ENCODE data around the gene USP53. TPM values are rescaled to one million over a fixed set of nuclear protein-coding genes. Genes with fewer than 3 reads are reported as not detected.
A peak's percentile ranks its signal among the peaks of the same experiment; 100 is the strongest.

USP53 gene
- total and polyA plus RNA-seq, 9 of the 15 experiments (the other 6 are each of a cell fraction or from before 2014, with no cell fraction given) = 2.9 to 9.6 (median 8.3) TPM

- TF ChIP-seq ZMIZ1 (IDR thresholded peaks at IDR 0.05; ENCODE audit: low read depth in 2 of 2, low read length in 2 of 2) = no peak
- TF ChIP-seq TBP (optimal IDR thresholded peaks at IDR 0.05; ENCODE audit: low read depth, low read length) = peak; percentile 89
- no peak for TF ChIP-seq ERF (CRISPR knock-in tag; IDR thresholded peaks at IDR 0.05)
- no peak for TF ChIP-seq MYBL2 (IDR thresholded peaks at IDR 0.05; ENCODE audit: low read depth)
- no peak for TF ChIP-seq MYBL2 (CRISPR knock-in tag; IDR thresholded peaks at IDR 0.05; ENCODE audit: borderline replicate concordance)
- no peak; the same call in 1 of the 2 replicates for TF ChIP-seq NR1H2 (CRISPR knock-in tag; IDR thresholded peaks at IDR 0.05)
- peak; percentile 44 for TF ChIP-seq JUND (IDR thresholded peaks at IDR 0.05; ENCODE audit: borderline replicate concordance, low read depth, low read length)
- TF ChIP-seq JUND (tag; IDR thresholded peaks at IDR 0.05; ENCODE audit: borderline replicate concordance, low read depth, low read length) = no peak; the same call in 2 of the 3 replicates
- no peak for TF ChIP-seq KLF13 (tag; IDR thresholded peaks at IDR 0.05; ENCODE audit: borderline replicate concordance, low read depth)
- TF ChIP-seq CLOCK (CRISPR knock-in tag; IDR thresholded peaks at IDR 0.05; ENCODE audit: borderline replicate concordance) = no peak
- TF ChIP-seq FOXA3 (CRISPR knock-in tag; conservative IDR thresholded peaks at IDR 0.05 in 1 of 2, IDR thresholded peaks at IDR 0.05 in 1 of 2) = no peak
- TF ChIP-seq KAT7 (CRISPR knock-in tag; IDR thresholded peaks at IDR 0.05; ENCODE audit: borderline replicate concordance) = no peak
- TF ChIP-seq SOX6 (IDR thresholded peaks at IDR 0.05) = no peak
- TF ChIP-seq ZBTB7A (IDR thresholded peaks at IDR 0.05; ENCODE audit: borderline replicate concordance, control insufficient read depth, low read depth, low read length) = no peak
- TF ChIP-seq PATZ1 (CRISPR knock-in tag; IDR thresholded peaks at IDR 0.05; ENCODE audit: borderline replicate concordance) = no peak
- TF ChIP-seq NONO (IDR thresholded peaks at IDR 0.05; ENCODE audit: low read depth in 2 of 2, low read length in 1 of 2) = peak in 1 of 2 experiments; percentile 36; a peak in 1 of 4 replicates
- no peak for TF ChIP-seq MYNN (IDR thresholded peaks at IDR 0.05)
- no peak for TF ChIP-seq MYNN (CRISPR knock-in tag; IDR thresholded peaks at IDR 0.05)
Measured at GRCh38 chr4:119212234-119212963, at the start of gene USP53 (continued).
